Sigmoid colon (tissue), 7 donors: ENCODE data around the gene MOXD1. TPM values are rescaled to one million over a fixed set of nuclear protein-coding genes. Genes with fewer than 3 reads are reported as not detected.
A peak's percentile ranks its signal among the peaks of the same experiment; 100 is the strongest.

ENCODE experiments used
- DNase-seq: peaks from one replicate; pipeline ENCODE4 v3.0.0-alpha.2; 2019
- H3K27ac ChIP-seq, 4 donors: fragments of 200-600 bp; sonication (generic); one replicate each; pipeline ENCODE4 v1.5.1; 2016 to 2019; ENCODE audit warnings: mild to moderate bottlenecking in 1 of 4
- H3K27me3 ChIP-seq, 3 donors: fragments of 200-600 bp; sonication (generic); one replicate each; pipeline ENCODE4 v1.5.1; 2019; ENCODE audit warnings: mild to moderate bottlenecking in 1 of 3
- H3K36me3 ChIP-seq, 4 donors: fragments of 200-600 bp; sonication (generic); one replicate each; pipeline ENCODE4 v1.5.1; 2016 to 2019
- H3K4me1 ChIP-seq, 4 donors: fragments of 200-600 bp; sonication (generic); one replicate each; pipeline ENCODE4 v1.5.1; 2017 to 2019
- H3K4me3 ChIP-seq, 4 donors: fragments of 200-600 bp; sonication (generic); one replicate each; pipeline ENCODE4 v1.5.1; 2017 to 2019; ENCODE audit warnings: mild to moderate bottlenecking in 2 of 4, moderate library complexity in 1 of 4
- H3K9me3 ChIP-seq, 4 donors: fragments of 200-600 bp in 3 of 4; sonication (generic) in 3 of 4; one replicate each; pipeline versions ENCODE4 v1.5.1 to v1.6.1; 2013 to 2019
- CTCF ChIP-seq, 4 experiments: fragments of 450-650 bp in 3 of 4; fragments of 200-600 bp in 1 of 4; IDR thresholded peaks; one replicate each; pipeline ENCODE4 v1.5.1; 2016 to 2019; ENCODE audit warnings: antibody characterized with exemption in 4 of 4, mild to moderate bottlenecking in 3 of 4, moderate library complexity in 2 of 4
- EP300 ChIP-seq, 4 donors: sonication (generic); formaldehyde crosslinking; IDR thresholded peaks; one replicate each; pipeline ENCODE4 v1.6.1; 2017; ENCODE audit warnings: antibody characterized with exemption in 4 of 4
- POLR2A ChIP-seq, 2 donors: fragments of 450-650 bp; IDR thresholded peaks; one replicate each; pipeline ENCODE4 v1.6.1; 2016; ENCODE audit warnings: antibody characterized with exemption in 2 of 2, mild to moderate bottlenecking in 2 of 2, moderate library complexity in 2 of 2
- POLR2AphosphoS5 ChIP-seq, 4 donors: sonication (generic); formaldehyde crosslinking; IDR thresholded peaks; one replicate each; pipeline ENCODE4 v1.6.1; 2017; ENCODE audit warnings: antibody characterized with exemption in 4 of 4
- WGBS, 2 donors: extraction: QIAGEN DNeasy Blood & Tissue Kit; methylation state at CpG; one replicate each; pipeline ENCODE4 v1.1.7; 2013; 5-methylcytosine and 5-hydroxymethylcytosine counted together
- intact Hi-C: fragments of 100-400 bp; cut with DNase I; formaldehyde crosslinking; loops from one replicate; pipeline ENCODE4 v1.15.1; 2023
- polyA plus RNA-seq, 3 donors: library from polyadenylated mRNA; stranded (reverse); fragments of 200-250 nt; gene quantifications; one replicate each; pipeline ENCODE4 v1.2.3, GENCODE V29; 2013
- total RNA-seq, 4 donors: library from RNA; depleted of rRNA; stranded (reverse); fragments of >200 nt; gene quantifications; one replicate each; pipeline ENCODE4 v1.1.0, GENCODE V29; 2016
- donor health status: healthy with polysubstance abuse.
- donor health status: Bipolar disorder and iron deficiency.
- donor health status: healthy.

The MOXD1 gene
- total and polyA plus RNA-seq, 7 donors: 1.2 to 20.8 (median 9.4) TPM

- H3K4me1 ChIP-seq: no peaks in the 10 kb centered on the region
- no peaks in the 10 kb centered on the region for H3K36me3 ChIP-seq
- H3K4me3 ChIP-seq: no peak overlapping the region
- WGBS, 2 donors: 96 to 97% methylated on average over 2 of the region's 2 CpGs
- intact Hi-C loops: no loop called here
- peaks cover 0 to 6% (median 2%) of the 10 kb centered on the region in 4 donors for H3K9me3 ChIP-seq
- H3K27ac ChIP-seq: peak overlapping the region in 3 of 4 donors; percentile 8 to 62 (median 55)
- H3K27me3 ChIP-seq: no peaks in the 10 kb centered on the region
- TF ChIP-seq POLR2AphosphoS5 (IDR thresholded peaks at IDR 0.05): no peak
- TF ChIP-seq EP300 (IDR thresholded peaks at IDR 0.05): no peak
- no peak for TF ChIP-seq CTCF (IDR thresholded peaks at IDR 0.05)
- no peak for TF ChIP-seq POLR2A (IDR thresholded peaks at IDR 0.05)
- DNase-seq: no peak
Observed at GRCh38 chr6:132392792-132393191, 8.5 kb downstream of the MOXD1 start.

GRCh38 chr6:132392270-132392646, 9.0 kb downstream of the MOXD1 start:
- Histone ChIP-seq H3K36me3 (no peaks in the 10 kb centered on the region), H3K4me3 (no peak overlapping the region), H3K27me3 (no peaks in the 10 kb centered on the region), H3K27ac (peak overlapping the region; percentile 19 to 62 (median 58)), H3K4me1 (no peaks in the 10 kb centered on the region), H3K9me3 (peaks cover 0 to 6% (median 2%) of the 10 kb centered on the region in 4 donors)
- intact Hi-C loops: no loop called here
- no peak for TF ChIP-seq POLR2AphosphoS5 (IDR thresholded peaks at IDR 0.05)
- no peak for TF ChIP-seq EP300 (IDR thresholded peaks at IDR 0.05)
- no peak for TF ChIP-seq CTCF (IDR thresholded peaks at IDR 0.05)
- TF ChIP-seq POLR2A (IDR thresholded peaks at IDR 0.05): no peak
- 65 to 66% methylated on average over 5 of the region's 5 CpGs for WGBS, 2 donors
- no peak for DNase-seq

GRCh38 chr6:132391391-132392269, 9.6 kb downstream of the MOXD1 start:
- WGBS, 2 donors: 58 to 61% methylated on average over 12 of the region's 12 CpGs
- intact Hi-C loops: no loop called here
- Histone ChIP-seq H3K27me3 (no peaks in the 10 kb centered on the region), H3K4me1 (no peaks in the 10 kb centered on the region), H3K36me3 (no peaks in the 10 kb centered on the region), H3K9me3 (peaks cover 0 to 6% (median 2%) of the 10 kb centered on the region in 4 donors), H3K27ac (peak overlapping the region; percentile 19 to 62 (median 58)), H3K4me3 (no peak overlapping the region)
- TF ChIP-seq POLR2AphosphoS5 (IDR thresholded peaks at IDR 0.05) (peak in 3 of 4 donors; percentile 55 to 68 (median 56)), CTCF (IDR thresholded peaks at IDR 0.05) (no peak)
- DNase-seq: peak; percentile 88

DNA sequence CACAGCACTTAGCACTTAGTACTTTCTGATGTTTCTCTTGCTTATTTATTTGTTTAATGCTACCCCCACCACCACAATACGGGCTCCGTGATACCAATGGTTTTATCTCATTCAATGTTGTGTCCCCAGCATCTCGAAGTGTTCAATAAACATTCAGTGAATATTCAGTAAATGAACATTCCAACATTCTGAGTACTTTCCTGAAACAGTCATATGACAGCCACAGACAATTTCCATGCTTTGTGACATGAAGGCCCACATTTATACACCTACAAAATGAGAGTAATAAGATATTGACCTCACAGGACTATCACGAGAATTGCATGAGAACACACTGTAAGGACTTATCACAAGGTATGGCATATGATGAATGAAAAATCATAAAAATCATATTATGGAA, 10.8 kb downstream of the MOXD1 start:
- 76 to 85% methylated on average over 4 of the region's 4 CpGs for WGBS, 2 donors
- DNase-seq: no peak
- H3K27ac ChIP-seq: no peak overlapping the region
- no peaks in the 10 kb centered on the region for H3K36me3 ChIP-seq
- TF ChIP-seq EP300 (IDR thresholded peaks at IDR 0.05): no peak
- no peak for TF ChIP-seq POLR2AphosphoS5 (IDR thresholded peaks at IDR 0.05)
- no peak for TF ChIP-seq POLR2A (IDR thresholded peaks at IDR 0.05)
- TF ChIP-seq CTCF (IDR thresholded peaks at IDR 0.05): no peak
- H3K9me3 ChIP-seq: peaks cover 0 to 6% (median 2%) of the 10 kb centered on the region in 4 donors
- no peaks in the 10 kb centered on the region for H3K4me1 ChIP-seq
- H3K4me3 ChIP-seq: no peak overlapping the region
- intact Hi-C loops: no loop called here
- H3K27me3 ChIP-seq: no peaks in the 10 kb centered on the region
